Trophoblast cell (in vitro differentiated cells and primary cell): ENCODE data around the gene KIF3A.

ENCODE experiments used
- DNase-seq, 2 donors: peaks; one replicate each; pipeline ENCODE4 v3.0.0-alpha.2; 2016
- H2AFZ ChIP-seq: 2 replicates; pipeline ENCODE4 v1.6.1; 2013; ENCODE audit warnings: low read length, moderate library complexity, mild to moderate bottlenecking; ENCODE audit not compliant: insufficient read depth, poor library complexity
- H2AK5ac ChIP-seq: 2 replicates; pipeline ENCODE4 v1.6.1; 2013; ENCODE audit warnings: mild to moderate bottlenecking, low read length
- H2BK120ac ChIP-seq: 2 replicates; pipeline ENCODE4 v1.6.1; 2013; ENCODE audit warnings: low read length, mild to moderate bottlenecking, moderate library complexity; ENCODE audit not compliant: insufficient read depth, poor library complexity
- H2BK12ac ChIP-seq: 2 replicates; pipeline ENCODE4 v1.6.1; 2013; ENCODE audit warnings: mild to moderate bottlenecking, low read length, moderate library complexity
- H2BK5ac ChIP-seq: 2 replicates; pipeline ENCODE4 v1.6.1; 2013; ENCODE audit warnings: low read length, low read depth, moderate library complexity, mild to moderate bottlenecking; ENCODE audit not compliant: poor library complexity
- H3K14ac ChIP-seq: 2 replicates; pipeline ENCODE4 v1.6.1; 2013; ENCODE audit warnings: mild to moderate bottlenecking, low read length
- H3K18ac ChIP-seq: 2 replicates; pipeline ENCODE4 v1.6.1; 2013; ENCODE audit warnings: mild to moderate bottlenecking, low read length
- H3K23ac ChIP-seq: 2 replicates; pipeline ENCODE4 v1.6.1; 2013; ENCODE audit warnings: low read length
- H3K27ac ChIP-seq: 2 replicates; pipeline ENCODE4 v1.5.1; 2013; ENCODE audit warnings: low read depth, mild to moderate bottlenecking, inconsistent platforms, low read length, moderate library complexity
- H3K27me3 ChIP-seq: 2 replicates; pipeline ENCODE4 v1.6.1; 2013; ENCODE audit warnings: inconsistent platforms, mild to moderate bottlenecking, low read length, moderate library complexity; ENCODE audit not compliant: insufficient read depth
- H3K36me3 ChIP-seq, 2 experiments: 1 replicate in 1 of 2; 2 replicates in 1 of 2; pipeline ENCODE4 v1.6.1; 2013; ENCODE audit warnings: low read length in 2 of 2, mild to moderate bottlenecking in 2 of 2, moderate library complexity in 1 of 2; ENCODE audit not compliant: insufficient read depth in 2 of 2, control insufficient read depth in 1 of 2
- H3K4ac ChIP-seq: 2 replicates; pipeline ENCODE4 v1.6.1; 2013; ENCODE audit warnings: low read depth, mild to moderate bottlenecking, low read length, moderate library complexity
- H3K4me1 ChIP-seq, 2 experiments: 1 replicate in 1 of 2; 2 replicates in 1 of 2; pipeline ENCODE4 v1.6.1; 2013; ENCODE audit warnings: low read length in 2 of 2, mild to moderate bottlenecking in 2 of 2, moderate library complexity in 1 of 2; ENCODE audit not compliant: insufficient read depth in 2 of 2, control insufficient read depth in 1 of 2
- H3K4me2 ChIP-seq: 2 replicates; pipeline ENCODE4 v1.6.1; 2013; ENCODE audit warnings: inconsistent platforms, mild to moderate bottlenecking, low read length, moderate library complexity
- H3K4me3 ChIP-seq: 2 replicates; pipeline ENCODE4 v1.5.1; 2013; ENCODE audit warnings: mild to moderate bottlenecking, low read depth, low read length, inconsistent platforms
- H3K79me1 ChIP-seq: one replicate; pipeline ENCODE4 v1.6.1; 2013; ENCODE audit warnings: low read length
- H3K79me2 ChIP-seq: 2 replicates; pipeline ENCODE4 v1.6.1; 2013; ENCODE audit warnings: low read length, mild to moderate bottlenecking; ENCODE audit not compliant: control insufficient read depth, insufficient read depth, poor library complexity
- H3K9ac ChIP-seq: 2 replicates; pipeline ENCODE4 v1.6.1; 2013; ENCODE audit warnings: mild to moderate bottlenecking, low read length
- H3K9me3 ChIP-seq: 2 replicates; pipeline ENCODE4 v1.6.1; 2013; ENCODE audit warnings: low read depth, mild to moderate bottlenecking, control low read depth, inconsistent platforms, low read length; ENCODE audit not compliant: insufficient read depth
- H4K12ac ChIP-seq: 2 replicates; pipeline ENCODE4 v1.6.1; 2013; ENCODE audit warnings: low read depth, mild to moderate bottlenecking, low read length, moderate library complexity
- H4K8ac ChIP-seq: 2 replicates; pipeline ENCODE4 v1.6.1; 2013; ENCODE audit warnings: low read depth, mild to moderate bottlenecking, low read length, moderate library complexity
- H4K91ac ChIP-seq: one replicate; pipeline ENCODE4 v1.6.1; 2013; ENCODE audit warnings: low read depth, mild to moderate bottlenecking, low read length, moderate library complexity
- WGBS: extraction: QIAGEN DNeasy Blood & Tissue Kit; methylation state at CpG from one replicate; pipeline ENCODE4 v1.1.7; 2013; ENCODE audit warnings: missing lambda C conversion rate; ENCODE audit not compliant: insufficient read length, insufficient coverage; ENCODE audit errors: extremely low coverage; 5-methylcytosine and 5-hydroxymethylcytosine counted together

Gene KIF3A

GRCh38 chr5:132651838-132652469 lies 85.4 kb downstream of the KIF3A start:
- Histone ChIP-seq H2BK120ac (no peak overlapping the region), H2AK5ac (no peak overlapping the region), H3K4me2 (no peak overlapping the region), H3K23ac (no peak overlapping the region), H3K9ac (no peak overlapping the region), H3K9me3 (peaks cover 3% of the 10 kb centered on the region), H3K14ac (no peak overlapping the region), H3K4me3 (no peak overlapping the region), H3K27me3 (peaks cover 16% of the 10 kb centered on the region), H3K79me2 (no peaks in the 10 kb centered on the region), H4K91ac (no peak overlapping the region), H3K18ac (no peak overlapping the region), H3K4ac (no peak overlapping the region), H3K4me1 (peaks cover 6 to 12% of the 10 kb centered on the region in 2 experiments), H3K27ac (no peak overlapping the region), H4K12ac (no peak overlapping the region), H2BK12ac (no peak overlapping the region), H4K8ac (no peak overlapping the region), H2AFZ (no peak overlapping the region), H3K36me3 (no peaks in the 10 kb centered on the region), H3K79me1 (no peaks in the 10 kb centered on the region), H2BK5ac (no peak overlapping the region)
- no peak for DNase-seq
- no CpG with 5 or more reads among the region's 4 CpGs for WGBS

- no peak overlapping the region for H3K9ac ChIP-seq
- no peak overlapping the region for H4K91ac ChIP-seq
Measured at GRCh38 chr5:132648355-132648754, 89.0 kb downstream of the KIF3A start.

GRCh38 chr5:132647473-132647872 lies 89.9 kb downstream of the KIF3A start:
- H4K8ac ChIP-seq: no peak overlapping the region
- H3K27ac ChIP-seq: no peak overlapping the region
- no CpG with 5 or more reads among the region's 2 CpGs for WGBS
- H3K4ac ChIP-seq: no peak overlapping the region
- H4K91ac ChIP-seq: no peak overlapping the region
- no peak overlapping the region for H3K14ac ChIP-seq
- no peaks in the 10 kb centered on the region for H3K9me3 ChIP-seq
- H3K9ac ChIP-seq: no peak overlapping the region
- no peak overlapping the region for H2BK12ac ChIP-seq
- H2BK120ac ChIP-seq: no peak overlapping the region
- peaks cover 3 to 6% of the 10 kb centered on the region in 2 experiments for H3K36me3 ChIP-seq
- DNase-seq: no peak
- no peak overlapping the region for H2AK5ac ChIP-seq
- H3K4me3 ChIP-seq: no peak overlapping the region
- H4K12ac ChIP-seq: no peak overlapping the region
- H3K4me2 ChIP-seq: no peak overlapping the region
- no peak overlapping the region for H3K18ac ChIP-seq
- no peak overlapping the region for H2AFZ ChIP-seq
- H3K79me2 ChIP-seq: no peaks in the 10 kb centered on the region
- H3K23ac ChIP-seq: no peak overlapping the region
- H3K27me3 ChIP-seq: no peaks in the 10 kb centered on the region
- H2BK5ac ChIP-seq: no peak overlapping the region
- H3K79me1 ChIP-seq: no peaks in the 10 kb centered on the region
- H3K4me1 ChIP-seq: no peaks in the 10 kb centered on the region

More at GRCh38 chr5:132648355-132648754, 89.0 kb downstream of the KIF3A start:
- H2BK5ac ChIP-seq: no peak overlapping the region
- WGBS: no CpG with 5 or more reads among the region's 1 CpG
- peaks cover 0 to under 1% of the 10 kb centered on the region in 2 experiments for H3K36me3 ChIP-seq
- no peak overlapping the region for H3K4me3 ChIP-seq
- H3K4me1 ChIP-seq: no peaks in the 10 kb centered on the region
- no peaks in the 10 kb centered on the region for H3K79me2 ChIP-seq
- no peak overlapping the region for H3K18ac ChIP-seq
- no peaks in the 10 kb centered on the region for H3K79me1 ChIP-seq
- no peak overlapping the region for H2BK120ac ChIP-seq
- DNase-seq: no peak
- H3K27ac ChIP-seq: no peak overlapping the region
- no peak overlapping the region for H2AK5ac ChIP-seq
- no peak overlapping the region for H2AFZ ChIP-seq
- H2BK12ac ChIP-seq: no peak overlapping the region
- no peak overlapping the region for H3K23ac ChIP-seq
- H3K4ac ChIP-seq: no peak overlapping the region
- no peak overlapping the region for H4K8ac ChIP-seq
- H3K9me3 ChIP-seq: no peaks in the 10 kb centered on the region
- no peak overlapping the region for H3K4me2 ChIP-seq
- H4K12ac ChIP-seq: no peak overlapping the region
- H3K14ac ChIP-seq: no peak overlapping the region
- no peaks in the 10 kb centered on the region for H3K27me3 ChIP-seq

DNA sequence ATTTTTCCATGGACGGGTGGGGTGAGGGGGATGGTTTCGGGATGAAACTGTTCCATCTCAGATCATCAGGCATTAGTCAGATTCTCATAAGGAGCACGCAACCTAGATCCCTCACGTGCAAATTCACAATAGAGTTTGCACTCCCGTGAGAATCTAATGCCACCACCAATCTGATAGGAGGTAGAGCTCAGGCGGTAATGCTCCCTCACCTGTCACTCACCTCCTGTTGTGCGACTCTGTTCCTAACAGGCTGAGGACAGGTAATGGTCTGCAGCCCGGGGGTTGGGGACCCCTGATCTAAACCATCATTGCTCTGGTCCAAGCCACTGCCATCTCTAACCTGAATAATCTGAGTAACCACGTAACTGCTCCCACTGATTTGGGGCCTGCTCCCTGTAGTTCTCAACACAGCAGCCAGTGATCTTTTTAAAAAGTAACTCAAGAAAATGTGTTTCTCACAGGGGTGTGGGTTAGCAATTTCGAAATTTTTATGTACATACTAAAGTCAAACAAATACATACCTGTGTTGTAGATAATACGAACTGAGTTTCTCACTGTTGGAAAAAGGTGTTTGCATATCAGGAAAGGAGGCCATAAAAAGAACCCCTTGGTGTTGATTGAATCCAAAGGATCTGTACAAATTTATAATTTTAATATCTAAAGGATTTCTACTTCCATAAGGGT lies 90.6 kb downstream of the KIF3A start:
- H3K27ac ChIP-seq: no peak overlapping the region
- no peaks in the 10 kb centered on the region for H3K9me3 ChIP-seq
- H2AK5ac ChIP-seq: no peak overlapping the region
- H3K4me3 ChIP-seq: no peak overlapping the region
- H3K18ac ChIP-seq: no peak overlapping the region
- H3K4me2 ChIP-seq: no peak overlapping the region
- no peak overlapping the region for H2BK12ac ChIP-seq
- DNase-seq: no peak
- no peak overlapping the region for H4K8ac ChIP-seq
- H2BK5ac ChIP-seq: no peak overlapping the region
- H3K36me3 ChIP-seq: peaks cover 4 to 6% of the 10 kb centered on the region in 2 experiments
- no peak overlapping the region for H4K12ac ChIP-seq
- no peak overlapping the region for H3K9ac ChIP-seq
- no peaks in the 10 kb centered on the region for H3K79me1 ChIP-seq
- H3K23ac ChIP-seq: no peak overlapping the region
- no peak overlapping the region for H4K91ac ChIP-seq
- H3K27me3 ChIP-seq: no peaks in the 10 kb centered on the region
- no peak overlapping the region for H3K4ac ChIP-seq
- WGBS: no CpG with 5 or more reads among the region's 11 CpGs
- no peak overlapping the region for H3K14ac ChIP-seq
- no peak overlapping the region for H2BK120ac ChIP-seq
- H3K79me2 ChIP-seq: no peaks in the 10 kb centered on the region
- no peak overlapping the region for H2AFZ ChIP-seq
- no peaks in the 10 kb centered on the region for H3K4me1 ChIP-seq
